Psoas muscle (tissue), 8 donors: Measurements from ENCODE around the gene HEMGN. TPM values are rescaled to one million over a fixed set of nuclear protein-coding genes. Genes with fewer than 3 reads are reported as not detected.

Source experiments
- ATAC-seq, 4 donors: fragments of 200-7000 bp; cut with Tn5 transposase; one replicate each; pipeline ENCODE4 v1.9.1; 2020; ENCODE audit warnings: moderate library complexity in 3 of 4, mild to moderate bottlenecking in 2 of 4
- DNase-seq, 2 donors: peaks; one replicate each; pipeline ENCODE4 v3.0.0-alpha.2; 2020
- H3K27ac ChIP-seq: fragments of 200-600 bp; one replicate; pipeline ENCODE4 v1.8.0; 2022
- H3K27me3 ChIP-seq, 3 donors: fragments of 200-600 bp in 1 of 3; one replicate each; pipeline versions ENCODE4 v1.6.1 to v1.8.0; 2013 to 2022; ENCODE audit warnings: low read length in 2 of 3, mild to moderate bottlenecking in 2 of 3, moderate library complexity in 1 of 3; ENCODE audit not compliant: insufficient read depth in 3 of 3
- H3K36me3 ChIP-seq, 2 donors: fragments of 200-600 bp in 1 of 2; one replicate each; pipeline versions ENCODE4 v1.6.1 to v1.8.0; 2013 to 2022; ENCODE audit warnings: low read depth in 1 of 2, mild to moderate bottlenecking in 1 of 2, moderate library complexity in 1 of 2; ENCODE audit not compliant: insufficient read depth in 1 of 2
- H3K4me1 ChIP-seq: fragments of 200-600 bp; one replicate; pipeline ENCODE4 v1.8.0; 2022
- H3K4me3 ChIP-seq: fragments of 200-600 bp; one replicate; pipeline ENCODE4 v1.8.0; 2022; ENCODE audit warnings: mild to moderate bottlenecking
- H3K9me3 ChIP-seq: fragments of 200-600 bp; one replicate; pipeline ENCODE4 v1.8.0; 2022
- CTCF ChIP-seq: fragments of 200-600 bp; IDR thresholded peaks from one replicate; pipeline ENCODE4 v1.8.0; 2022; ENCODE audit warnings: antibody characterized with exemption
- WGBS, 3 donors: extraction: QIAGEN DNeasy Blood & Tissue Kit; methylation state at CpG; one replicate each; pipeline versions ENCODE4 v1.1.6 to v1.1.7; 2013; 5-methylcytosine and 5-hydroxymethylcytosine counted together
- intact Hi-C, 2 donors: fragments of 100-400 bp; cut with DNase I; formaldehyde crosslinking; loops; one replicate each; pipeline versions ENCODE4 v1.11.0 to v1.14.2; 2022
- long read RNA-seq, 2 donors: library from polyadenylated mRNA; unstranded; transcript quantifications; one replicate each; pipeline ENCODE4 v2.0.0, GENCODE V29; 2021
- polyA plus RNA-seq, 3 donors: library from polyadenylated mRNA; stranded (reverse); fragments of 200-250 nt; gene quantifications; one replicate each; pipeline ENCODE4 v1.2.3, GENCODE V29; 2013
- total RNA-seq, 4 donors: library from RNA; stranded (reverse); fragmentation: NEBNext Ultra II Directional in 2 of 4; extraction: Animal tissue kit (Norgen Biotek cat#: 25700) in 2 of 4; gene quantifications; one replicate each; pipeline versions ENCODE4 v1.2.1 to v1.2.4, GENCODE V29; 2021 to 2023
- donor health status: healthy with polysubstance abuse.
- donor health status: DM: no; HTN: no; CAD: no; lungs with moderate emphysema.
- donor health status: Bipolar disorder and iron deficiency.
- donor health status: healthy.
- donor health status: DM: yes; HTN: yes; CAD: no.
- donor health status: DM: no; HTN: no; CAD: no.
- donor health status: DM: no; HTN: no; CAD: no.
- donor health status: DM: yes; HTN: yes; CAD: no.

HEMGN gene, protein sequence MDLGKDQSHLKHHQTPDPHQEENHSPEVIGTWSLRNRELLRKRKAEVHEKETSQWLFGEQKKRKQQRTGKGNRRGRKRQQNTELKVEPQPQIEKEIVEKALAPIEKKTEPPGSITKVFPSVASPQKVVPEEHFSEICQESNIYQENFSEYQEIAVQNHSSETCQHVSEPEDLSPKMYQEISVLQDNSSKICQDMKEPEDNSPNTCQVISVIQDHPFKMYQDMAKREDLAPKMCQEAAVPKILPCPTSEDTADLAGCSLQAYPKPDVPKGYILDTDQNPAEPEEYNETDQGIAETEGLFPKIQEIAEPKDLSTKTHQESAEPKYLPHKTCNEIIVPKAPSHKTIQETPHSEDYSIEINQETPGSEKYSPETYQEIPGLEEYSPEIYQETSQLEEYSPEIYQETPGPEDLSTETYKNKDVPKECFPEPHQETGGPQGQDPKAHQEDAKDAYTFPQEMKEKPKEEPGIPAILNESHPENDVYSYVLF
- total RNA-seq (under 1 TPM in 1 of 4 donors, not detected in 3; 0.71 TPM), polyA plus RNA-seq (not detected)
- long read RNA-seq, donor 1, result 0 reads
- long read RNA-seq, donor 2, result 0 reads

- WGBS, 3 donors, result 60 to 67% (median 62%) methylated on average over 3 of the region's 3 CpGs
- ATAC-seq, result no peak
- H3K36me3 ChIP-seq, result no peaks in the 10 kb centered on the region
- intact Hi-C loops, result no loop called here
- DNase-seq, result no peak
- TF ChIP-seq CTCF, result no peak
- no peak within 1 kb of the TSS for H3K27ac ChIP-seq
- no peaks in the 10 kb centered on the region for H3K9me3 ChIP-seq
- no peaks in the 10 kb centered on the region for H3K4me1 ChIP-seq
- H3K27me3 ChIP-seq, result peaks cover 0 to 5% (median 0%) of the 10 kb centered on the region in 3 donors
- H3K4me3 ChIP-seq, result no peak within 1 kb of the TSS
These were observed at the start of gene HEMGN for GRCh38 chr9:97938081-97938644. Gene HEMGN, minus strand, starts transcription at chr9:97938172. Its CDS starts 36 bp downstream, at chr9:97938136.

DNA sequence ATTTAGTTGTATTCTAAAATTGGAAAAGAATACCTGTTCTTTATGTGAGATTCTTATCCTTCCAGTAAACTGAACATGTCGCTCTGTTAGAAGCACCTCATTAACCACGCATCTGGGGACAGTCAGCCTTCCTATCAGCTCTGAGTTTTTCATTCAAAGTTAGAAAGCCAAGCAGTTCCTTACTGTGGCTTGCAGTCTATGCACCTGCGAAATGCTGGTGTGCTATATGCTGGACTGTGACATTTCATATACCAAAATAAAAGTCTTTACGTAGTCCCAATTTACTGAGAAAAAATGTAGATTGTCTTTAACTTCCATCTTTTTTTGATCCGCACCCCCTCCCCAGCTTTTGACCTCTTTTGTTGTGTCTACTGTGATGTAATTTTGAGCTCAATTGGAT, 49.5 kb upstream of the HEMGN start:
- H3K27me3 ChIP-seq, result no peaks in the 10 kb centered on the region
- no peak overlapping the region for H3K4me3 ChIP-seq
- no peak for TF ChIP-seq CTCF
- H3K4me1 ChIP-seq, result peaks cover 64% of the 10 kb centered on the region
- no peaks in the 10 kb centered on the region for H3K9me3 ChIP-seq
- intact Hi-C loops, result loop anchor here in 1 of 2 donors (5.0 kb wide), 1 partner anchor 45 kb away; no protein-coding TSS in a partner anchor
- H3K36me3 ChIP-seq, result no peaks in the 10 kb centered on the region
- no peak for ATAC-seq
- peak overlapping the region; percentile 98 for H3K27ac ChIP-seq
- DNase-seq, result no peak
- 86 to 93% (median 90%) methylated on average over 5 of the region's 5 CpGs for WGBS, 3 donors

GRCh38 chr9:97985058-97985861, 47.3 kb upstream of the HEMGN start:
- Histone ChIP-seq H3K9me3 (no peaks in the 10 kb centered on the region), H3K36me3 (no peaks in the 10 kb centered on the region), H3K4me1 (peaks cover 63% of the 10 kb centered on the region), H3K27ac (peak overlapping the region; percentile 98), H3K27me3 (no peaks in the 10 kb centered on the region), H3K4me3 (peak overlapping the region; percentile 91)
- ATAC-seq (no peak), DNase-seq (peak in 1 of 2 donors; percentile 63)
- WGBS, 3 donors, result 31 to 50% (median 32%) methylated on average over 39 to 59 of the region's 59 CpGs
- intact Hi-C loops, result loop anchor here in 1 of 2 donors (5.0 kb wide), 1 partner anchor 47 kb away; no protein-coding TSS in a partner anchor
- TF ChIP-seq CTCF, result no peak

- H3K27me3 ChIP-seq, result no peaks in the 10 kb centered on the region
- DNase-seq (peak; percentile 89 to 94), ATAC-seq (peak; percentile 41 to 54 (median 47))
- H3K4me3 ChIP-seq, result peak overlapping the region; percentile 91
- peak overlapping the region; percentile 98 for H3K27ac ChIP-seq
- no peak for TF ChIP-seq CTCF
- H3K4me1 ChIP-seq, result peaks cover 56% of the 10 kb centered on the region
- H3K9me3 ChIP-seq, result no peaks in the 10 kb centered on the region
- WGBS, 3 donors, result 0 to 1% (median 1%) methylated on average over 43 to 116 of the region's 116 CpGs
- H3K36me3 ChIP-seq, result no peaks in the 10 kb centered on the region
- intact Hi-C loops, result loop anchor here (5.0 kb wide), 4 partner anchors 33 to 287 kb away; partner anchors contain the start of genes NANS (in 1 of the 2) and XPA (in 1 of the 2)
These were observed 46.5 kb upstream of the HEMGN start for GRCh38 chr9:97984188-97985057.
